Stimulated activated naive CD8-positive, alpha-beta T cell treated with anti-CD3 and anti-CD28 coated beads, Interleukin-15, Interleukin-2, amounts not matched to agents 100 ng/mL and 50 ng/mL, for 24 hours (primary cell): ENCODE data around the gene WDR86.

Source experiments
- H3K27ac Mint-ChIP-seq: one replicate; pipeline ENCODE4 v1.8.0; 2021; ENCODE audit warnings: mild to moderate bottlenecking, mixed read lengths
- H3K27me3 Mint-ChIP-seq: one replicate; pipeline ENCODE4 v1.8.0; 2021; ENCODE audit warnings: mixed read lengths
- H3K36me3 Mint-ChIP-seq: one replicate; pipeline ENCODE4 v1.8.0; 2021; ENCODE audit warnings: low read depth, mixed read lengths
- H3K4me1 Mint-ChIP-seq: one replicate; pipeline ENCODE4 v1.8.0; 2021; ENCODE audit warnings: low read depth, mixed read lengths
- H3K4me3 Mint-ChIP-seq: one replicate; pipeline ENCODE4 v1.8.0; 2021; ENCODE audit warnings: mild to moderate bottlenecking, mixed read lengths
- H3K9me3 Mint-ChIP-seq: one replicate; pipeline ENCODE4 v1.8.0; 2021; ENCODE audit warnings: mixed read lengths

Gene WDR86

DNA sequence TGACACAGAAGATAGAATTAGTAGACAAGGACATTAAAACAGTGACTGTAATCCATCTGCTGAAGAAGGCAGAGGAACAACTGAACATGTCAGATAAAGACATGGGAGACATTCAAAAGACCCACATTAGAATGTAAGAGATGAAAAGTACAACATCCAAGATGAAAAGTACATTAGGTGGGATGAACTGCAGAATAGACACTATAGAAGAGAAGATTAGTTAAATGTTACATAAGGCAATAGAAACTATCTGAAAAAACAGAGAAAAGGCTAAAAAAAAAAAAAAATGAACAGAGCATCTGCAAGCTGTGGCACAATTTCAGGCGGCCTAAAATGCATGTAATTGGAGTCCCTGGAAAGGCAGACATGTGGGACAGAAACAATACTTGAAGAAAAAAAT is 46.7 kb downstream of the WDR86 start:
- no peak overlapping the region for H3K4me3 Mint-ChIP-seq
- H3K27ac Mint-ChIP-seq = no peak overlapping the region
- H3K36me3 Mint-ChIP-seq = peaks cover 41% of the 10 kb centered on the region
- H3K9me3 Mint-ChIP-seq = no peaks in the 10 kb centered on the region
- H3K27me3 Mint-ChIP-seq = no peaks in the 10 kb centered on the region
- H3K4me1 Mint-ChIP-seq = peaks cover 3% of the 10 kb centered on the region

GRCh38 chr7:151361193-151361959 is 48.5 kb downstream of the WDR86 start:
- Mint-ChIP-seq H3K4me3 (no peak overlapping the region), H3K4me1 (no peaks in the 10 kb centered on the region), H3K36me3 (peaks cover 47% of the 10 kb centered on the region), H3K27me3 (no peaks in the 10 kb centered on the region), H3K27ac (no peak overlapping the region), H3K9me3 (no peaks in the 10 kb centered on the region)

GRCh38 chr7:151352512-151352911 is 57.3 kb downstream of the WDR86 start:
- Mint-ChIP-seq H3K27me3 (no peaks in the 10 kb centered on the region), H3K36me3 (peaks cover 45% of the 10 kb centered on the region), H3K4me1 (peaks cover 54% of the 10 kb centered on the region), H3K4me3 (peak overlapping the region; percentile 5), H3K27ac (peak overlapping the region; percentile 93), H3K9me3 (no peaks in the 10 kb centered on the region)

GRCh38 chr7:151351967-151352366 is 57.9 kb downstream of the WDR86 start:
- peaks cover 54% of the 10 kb centered on the region for H3K4me1 Mint-ChIP-seq

GRCh38 chr7:151351027-151351426 is 58.8 kb downstream of the WDR86 start:
- H3K4me3 Mint-ChIP-seq = peak overlapping the region; percentile 81
- peak overlapping the region; percentile 93 for H3K27ac Mint-ChIP-seq
- peaks cover 48% of the 10 kb centered on the region for H3K36me3 Mint-ChIP-seq
- no peaks in the 10 kb centered on the region for H3K9me3 Mint-ChIP-seq
- peaks cover 62% of the 10 kb centered on the region for H3K4me1 Mint-ChIP-seq
- H3K27me3 Mint-ChIP-seq = no peaks in the 10 kb centered on the region

More at GRCh38 chr7:151351967-151352366, 57.9 kb downstream of the WDR86 start:
- H3K4me3 Mint-ChIP-seq = peak overlapping the region; percentile 81
- H3K27ac Mint-ChIP-seq = peak overlapping the region; percentile 93
- H3K27me3 Mint-ChIP-seq = no peaks in the 10 kb centered on the region
- H3K36me3 Mint-ChIP-seq = peaks cover 45% of the 10 kb centered on the region
- no peaks in the 10 kb centered on the region for H3K9me3 Mint-ChIP-seq

DNA sequence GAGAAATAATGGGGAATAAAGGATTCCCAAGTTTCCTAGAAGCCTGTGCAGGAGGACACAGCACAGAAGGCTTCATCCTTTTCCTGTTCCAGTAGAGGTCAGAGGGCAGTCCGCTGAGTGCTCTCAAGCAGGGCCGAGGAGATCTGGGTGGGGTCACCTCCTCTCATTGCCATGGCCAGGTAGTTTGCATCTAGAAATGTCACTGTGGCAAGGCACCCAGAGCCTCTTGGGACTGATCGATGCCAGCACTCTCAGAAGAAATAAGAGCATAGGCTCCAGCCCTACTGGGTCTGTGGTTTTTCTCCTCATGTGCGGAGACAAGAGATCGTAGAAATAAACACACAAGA is 60.4 kb downstream of the WDR86 start:
- peak overlapping the region; percentile 96 for H3K27ac Mint-ChIP-seq
- peaks cover 72% of the 10 kb centered on the region for H3K4me1 Mint-ChIP-seq
- peak overlapping the region; percentile 81 for H3K4me3 Mint-ChIP-seq
- H3K27me3 Mint-ChIP-seq = no peaks in the 10 kb centered on the region
- H3K36me3 Mint-ChIP-seq = peaks cover 46% of the 10 kb centered on the region
- H3K9me3 Mint-ChIP-seq = no peaks in the 10 kb centered on the region

DNA sequence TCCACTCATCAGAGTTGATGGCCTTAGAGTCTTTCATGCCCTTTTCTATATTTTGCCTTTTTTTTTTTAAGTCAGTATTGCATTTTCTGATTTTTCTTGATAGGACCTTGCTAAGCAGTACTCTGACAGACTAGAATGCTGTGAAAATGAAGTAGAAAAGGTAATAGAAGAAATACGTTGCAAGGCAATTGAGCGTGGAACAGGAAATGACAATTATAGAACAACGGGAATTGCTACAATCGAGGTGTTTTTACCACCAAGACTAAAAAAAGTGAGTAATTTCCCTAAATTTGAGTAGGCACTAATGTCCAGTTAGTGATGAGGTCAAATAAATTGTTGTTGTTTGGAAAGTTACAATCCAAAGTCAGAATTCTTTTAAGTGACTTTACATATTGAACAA is 60.9 kb downstream of the WDR86 start:
- peak overlapping the region; percentile 81 for H3K4me3 Mint-ChIP-seq
- no peaks in the 10 kb centered on the region for H3K9me3 Mint-ChIP-seq
- H3K27me3 Mint-ChIP-seq = no peaks in the 10 kb centered on the region
- H3K27ac Mint-ChIP-seq = peak overlapping the region; percentile 96
- peaks cover 46% of the 10 kb centered on the region for H3K36me3 Mint-ChIP-seq
- peaks cover 72% of the 10 kb centered on the region for H3K4me1 Mint-ChIP-seq

- Mint-ChIP-seq H3K4me3 (no peak overlapping the region), H3K4me1 (peaks cover 72% of the 10 kb centered on the region), H3K9me3 (no peaks in the 10 kb centered on the region), H3K27ac (no peak overlapping the region), H3K27me3 (no peaks in the 10 kb centered on the region), H3K36me3 (peaks cover 36% of the 10 kb centered on the region)
Measured at GRCh38 chr7:151347200-151347599, 62.6 kb downstream of the WDR86 start.

DNA sequence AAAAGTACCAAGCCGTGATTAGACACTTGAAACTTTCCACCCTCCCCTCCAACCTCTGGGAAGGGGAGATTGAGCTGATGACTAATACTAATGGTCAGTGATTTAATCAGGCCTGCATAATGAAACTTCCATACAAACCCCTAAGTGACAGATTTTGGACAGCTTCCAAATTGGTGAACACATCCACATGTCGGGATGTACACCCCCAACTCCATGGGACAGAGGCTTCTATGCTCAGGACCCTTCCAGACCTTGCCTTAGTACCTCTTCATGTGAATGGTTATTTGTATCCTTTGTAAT is 63.4 kb downstream of the WDR86 start:
- Mint-ChIP-seq H3K9me3 (no peaks in the 10 kb centered on the region), H3K27ac (peak overlapping the region; percentile 72), H3K4me3 (no peak overlapping the region), H3K36me3 (peaks cover 32% of the 10 kb centered on the region), H3K4me1 (peaks cover 64% of the 10 kb centered on the region), H3K27me3 (no peaks in the 10 kb centered on the region)

DNA sequence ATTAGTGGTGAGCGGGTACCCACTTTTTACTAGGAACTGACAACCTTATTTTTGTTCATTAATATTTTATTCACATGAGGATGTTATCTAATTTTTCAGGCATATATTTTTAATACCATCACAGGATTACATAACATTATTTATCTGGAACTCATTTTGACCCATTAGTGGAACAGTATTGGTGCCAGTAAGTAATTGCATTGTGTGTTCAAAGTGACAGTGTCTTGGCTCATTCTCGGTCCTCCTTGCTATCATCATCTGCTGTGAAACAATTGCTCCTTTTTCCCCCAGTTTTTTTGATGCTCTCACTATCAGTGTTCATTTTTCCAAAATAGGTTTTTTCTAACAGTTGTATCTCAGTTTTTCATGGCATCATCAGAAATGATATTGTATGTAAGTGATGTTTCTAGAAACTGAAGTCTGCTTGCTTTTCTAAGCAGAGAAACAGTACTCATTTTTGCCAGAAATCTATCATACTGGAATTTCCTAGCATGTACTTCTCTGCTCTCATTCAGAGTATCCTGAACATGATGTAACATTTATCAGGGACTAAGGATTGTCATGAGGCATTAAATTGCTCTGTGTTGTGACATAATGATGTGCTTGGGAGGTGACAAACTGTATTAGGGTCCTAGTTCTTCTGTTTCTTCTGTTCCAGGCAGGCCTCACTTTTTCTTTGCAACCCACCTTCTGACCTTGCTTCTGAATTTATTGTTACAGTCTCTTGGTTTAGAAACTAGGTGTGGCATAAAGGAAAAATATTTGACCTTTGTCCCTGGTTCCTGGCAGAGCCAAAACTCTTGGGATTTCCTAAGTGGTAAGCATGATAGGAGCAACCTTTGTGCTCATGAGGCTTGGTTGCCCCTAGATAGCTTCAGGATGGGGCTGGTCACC is 64.0 kb downstream of the WDR86 start:
- peaks cover 26% of the 10 kb centered on the region for H3K36me3 Mint-ChIP-seq
- no peaks in the 10 kb centered on the region for H3K27me3 Mint-ChIP-seq
- H3K4me1 Mint-ChIP-seq = peaks cover 59% of the 10 kb centered on the region
- peak overlapping the region; percentile 72 for H3K27ac Mint-ChIP-seq
- H3K4me3 Mint-ChIP-seq = peak overlapping the region; percentile 38
- no peaks in the 10 kb centered on the region for H3K9me3 Mint-ChIP-seq

GRCh38 chr7:151343516-151343915 is 66.3 kb downstream of the WDR86 start:
- H3K27ac Mint-ChIP-seq = peak overlapping the region; percentile 65
- peaks cover 4% of the 10 kb centered on the region for H3K9me3 Mint-ChIP-seq
- peak overlapping the region; percentile 86 for H3K4me3 Mint-ChIP-seq
- H3K36me3 Mint-ChIP-seq = peaks cover 26% of the 10 kb centered on the region
- peaks cover 59% of the 10 kb centered on the region for H3K4me1 Mint-ChIP-seq
- H3K27me3 Mint-ChIP-seq = no peaks in the 10 kb centered on the region

DNA sequence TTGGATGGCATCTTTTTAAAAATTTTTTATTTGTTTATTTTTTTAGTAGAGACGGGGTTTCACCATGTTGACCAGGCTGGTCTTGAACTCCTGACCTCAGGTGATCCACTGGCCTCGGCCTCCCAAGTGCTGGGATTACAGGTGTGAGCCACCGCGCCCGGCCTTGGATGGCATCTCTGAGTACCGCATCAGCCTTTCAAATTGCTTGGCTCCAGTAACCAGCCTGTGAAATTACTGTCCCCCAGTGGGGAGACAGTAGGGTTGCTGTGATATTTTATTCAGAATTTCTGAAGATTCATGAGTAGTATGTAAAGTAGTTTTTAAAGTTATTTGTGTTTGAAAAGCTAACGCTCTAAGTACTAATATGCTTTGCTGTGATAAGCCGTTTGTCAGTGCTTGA is 67.0 kb downstream of the WDR86 start:
- H3K4me3 Mint-ChIP-seq = peak overlapping the region; percentile 86
- peaks cover 54% of the 10 kb centered on the region for H3K4me1 Mint-ChIP-seq
- H3K9me3 Mint-ChIP-seq = peaks cover 4% of the 10 kb centered on the region
- peaks cover 21% of the 10 kb centered on the region for H3K36me3 Mint-ChIP-seq
- peak overlapping the region; percentile 87 for H3K27ac Mint-ChIP-seq
- no peaks in the 10 kb centered on the region for H3K27me3 Mint-ChIP-seq

DNA sequence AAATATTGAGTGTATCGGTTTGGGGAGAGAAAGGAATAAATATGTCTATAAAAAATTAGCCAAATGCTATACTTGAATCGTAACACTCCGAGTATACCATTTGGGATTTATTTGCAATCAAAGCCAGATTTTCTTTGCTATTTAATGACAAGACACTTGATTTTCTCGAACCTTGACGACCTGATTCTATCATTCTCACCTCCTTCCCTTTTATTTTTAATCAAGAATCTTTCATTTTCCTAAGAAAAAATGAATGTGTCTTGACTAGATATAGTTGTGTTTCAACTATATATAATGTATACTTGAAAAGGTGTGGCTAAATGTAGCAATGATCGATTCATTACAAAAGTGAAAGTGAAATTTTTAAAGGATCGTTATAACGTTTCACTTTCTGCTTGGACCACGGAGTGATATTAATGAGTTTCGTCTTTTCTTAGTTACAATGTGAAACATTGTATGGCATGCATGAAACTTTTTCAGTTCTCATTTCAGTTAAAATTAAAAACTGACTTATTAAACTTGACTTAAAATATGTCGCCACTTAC is 67.7 kb downstream of the WDR86 start:
- no peaks in the 10 kb centered on the region for H3K27me3 Mint-ChIP-seq
- H3K36me3 Mint-ChIP-seq = peaks cover 18% of the 10 kb centered on the region
- peak overlapping the region; percentile 87 for H3K27ac Mint-ChIP-seq
- H3K4me3 Mint-ChIP-seq = peak overlapping the region; percentile 86
- H3K9me3 Mint-ChIP-seq = peaks cover 4% of the 10 kb centered on the region
- H3K4me1 Mint-ChIP-seq = peaks cover 51% of the 10 kb centered on the region

DNA sequence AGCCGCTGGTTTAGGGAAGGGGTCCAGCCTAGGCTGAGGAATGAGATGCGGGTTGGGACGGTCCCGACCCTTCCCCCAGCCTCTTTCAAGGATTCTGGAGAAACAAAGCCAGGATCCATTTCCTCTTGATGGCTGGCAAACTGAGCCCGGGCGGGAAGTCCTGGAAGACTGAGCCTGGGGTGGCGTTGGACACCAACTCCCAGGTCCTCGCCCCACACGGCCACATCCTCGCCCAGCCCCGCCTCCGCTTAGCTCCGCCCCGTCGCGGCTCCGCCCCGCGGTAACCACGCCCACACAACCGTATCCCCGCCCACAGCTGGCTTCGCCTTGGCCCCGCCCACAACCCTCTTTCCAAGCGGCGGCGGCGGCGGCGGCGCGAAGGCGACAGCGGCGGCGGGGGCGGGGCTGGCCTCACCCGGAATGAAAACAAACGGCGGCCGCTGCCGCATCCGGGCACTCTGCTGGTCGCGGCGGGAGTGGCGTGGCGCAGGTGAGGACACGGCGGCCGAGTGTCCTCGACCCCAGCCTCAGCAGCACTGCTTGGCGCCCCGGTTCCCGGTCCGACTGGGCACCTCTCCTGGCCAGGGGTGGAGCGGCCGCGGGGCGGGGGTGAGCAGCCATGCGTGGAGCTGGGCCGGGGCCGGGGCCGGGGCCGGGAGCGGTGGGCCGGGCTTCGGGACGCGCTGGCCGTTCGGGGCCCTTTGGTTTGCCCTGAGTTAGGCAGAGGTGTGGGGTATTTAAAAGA is 68.3 kb downstream of the WDR86 start, which contains the start of gene NUB1:
NUB1 (plus strand) TSS at position 456 of the 745 bp plus-strand sequence. CDS start 3,538 bp downstream, outside the sequence.
- peak within 1 kb of the TSS; percentile 86 for H3K4me3 Mint-ChIP-seq
- peaks cover 51% of the 10 kb centered on the region for H3K4me1 Mint-ChIP-seq
- peak within 1 kb of the TSS; percentile 87 for H3K27ac Mint-ChIP-seq
- peaks cover 4% of the 10 kb centered on the region for H3K9me3 Mint-ChIP-seq
- H3K36me3 Mint-ChIP-seq = peaks cover 14% of the 10 kb centered on the region
- no peaks in the 10 kb centered on the region for H3K27me3 Mint-ChIP-seq
